HepG2 (cell line): Measurements from ENCODE around the gene HJURP. TPM values are rescaled to one million over a fixed set of nuclear protein-coding genes. Genes with fewer than 3 reads are reported as not detected.

Experiments used
- ATAC-seq: fragments of 200-7000 bp; cut with Tn5 transposase; 3 replicates; pipeline ENCODE4 v1.9.1; 2020; ENCODE audit warnings: mild to moderate bottlenecking, moderate library complexity
- BruUV-seq: library from RNA; stranded (reverse); fragments of 400-500 nt; replicated peaks from 2 replicates; lab custom pipeline; 2021; lab: Mats Ljungman, UMichigan
- CTCF ChIA-PET: fragments of 300-600 bp; formaldehyde crosslinking; extraction: SDS; loops from one replicate; lab custom pipeline; 2021; ENCODE audit warnings: low total read pairs, inconsistent platforms, low intra/inter-chr PET ratio; lab: Yijun Ruan, JAX
- POLR2A ChIA-PET: fragments of 350-600 bp; sonication (Branson Sonifier 250); formaldehyde crosslinking; loops from one replicate; lab custom pipeline; 2020; ENCODE audit warnings: antibody characterized with exemption, inconsistent platforms; lab: Yijun Ruan, JAX
- DNase-seq: peaks from one replicate; pipeline ENCODE4 v3.0.0-alpha.2; 2015; ENCODE audit warnings: low spot score
- FAIRE-seq: peaks from 3 replicates; lab custom pipeline; 2011; peaks lifted over from hg19 to GRCh38; lab: Jason Lieb, UNC
- H2AFZ ChIP-seq: one replicate; pipeline ENCODE4 v1.6.1; 2011; ENCODE audit warnings: low read length, inconsistent platforms
- H3K27ac ChIP-seq: fragments of 300-600 bp; 3 replicates; pipeline ENCODE4 v1.8.0; 2011; ENCODE audit warnings: mixed run types, mild to moderate bottlenecking, mixed read lengths, low read length, inconsistent platforms; ENCODE audit not compliant: insufficient read depth; ENCODE audit errors: extremely low read length
- H3K27me3 ChIP-seq, 2 experiments: fragments of 200-600 bp in 1 of 2; 2 replicates in 1 of 2; 3 replicates in 1 of 2; pipeline versions ENCODE4 v1.6.0 to v1.8.0; 2011; ENCODE audit warnings: low read length in 2 of 2, mild to moderate bottlenecking in 2 of 2, moderate library complexity in 2 of 2, inconsistent platforms in 1 of 2; ENCODE audit not compliant: insufficient read depth in 2 of 2, control insufficient read depth in 1 of 2
- H3K36me3 ChIP-seq, 2 experiments: fragments of 200-600 bp in 1 of 2; replicated peaks in 1 of 2; 2 replicates in 1 of 2; 3 replicates in 1 of 2; pipeline versions ENCODE4 v1.5.1 to v1.8.0; 2011; ENCODE audit warnings: low read length in 2 of 2, inconsistent platforms in 1 of 2; ENCODE audit not compliant: insufficient read depth in 2 of 2, control insufficient read depth in 1 of 2
- H3K4me1 ChIP-seq: 2 replicates; pipeline ENCODE4 v1.5.1; 2012; ENCODE audit warnings: low read length, inconsistent platforms; ENCODE audit not compliant: insufficient read depth
- H3K4me2 ChIP-seq: 2 replicates; pipeline ENCODE4 v1.6.0; 2011; ENCODE audit warnings: low read depth, low read length, inconsistent platforms
- H3K4me3 ChIP-seq, 3 experiments: fragments of 200-600 bp in 1 of 3; sonication (generic), shearing (Covaris generic) in 1 of 3; replicated peaks in 1 of 3; 2 replicates each; pipeline ENCODE4 v1.5.1; 2011 to 2016; ENCODE audit warnings: low read length in 3 of 3, inconsistent platforms in 2 of 3, low read depth in 2 of 3, mild to moderate bottlenecking in 2 of 3, control low read depth in 1 of 3, mixed read lengths in 1 of 3; ENCODE audit not compliant: insufficient read depth in 1 of 3
- H3K79me2 ChIP-seq: one replicate; pipeline ENCODE4 v1.6.1; 2011; ENCODE audit warnings: low read length, inconsistent platforms; ENCODE audit not compliant: insufficient read depth
- H3K9ac ChIP-seq: 2 replicates; pipeline ENCODE4 v1.6.0; 2011; ENCODE audit warnings: mild to moderate bottlenecking, low read depth, low read length, inconsistent platforms; ENCODE audit not compliant: insufficient read depth
- H3K9me3 ChIP-seq: 2 replicates; pipeline ENCODE4 v1.5.1; 2012; ENCODE audit warnings: mild to moderate bottlenecking, low read length
- H4K20me1 ChIP-seq: 2 replicates; pipeline ENCODE4 v1.6.0; 2011; ENCODE audit warnings: inconsistent platforms, mild to moderate bottlenecking, low read length, moderate library complexity; ENCODE audit not compliant: insufficient read depth
- ZNF580 ChIP-seq: IDR thresholded peaks from 2 replicates; pipeline ENCODE4 v1.6.1; 2016; ENCODE audit warnings: low read depth, borderline replicate concordance
- WGBS: methylation state at CpG from one replicate; pipeline ENCODE4 v1.1.6; 2017; ENCODE audit warnings: low lambda C conversion rate; 5-methylcytosine and 5-hydroxymethylcytosine counted together
- in situ Hi-C: cut with HindIII; loops from 2 replicates; pipeline ENCODE4 v1.10.0; 2017; ENCODE audit warnings: low pct_unique_long_range_greater_than_20kb; ENCODE audit not compliant: extremely low pct_ligation_motif_present
- intact Hi-C: fragments of 100-400 bp; cut with micrococcal nuclease; formaldehyde crosslinking; loops from one replicate; pipeline ENCODE4 v1.10.0; 2022; ENCODE audit not compliant: unreplicated experiment
- polyA plus RNA-seq, 8 experiments: library from polyadenylated mRNA; depleted of rRNA in 3 of 8; stranded (reverse) in 7 of 8; unstranded in 1 of 8; fragments of >200 nt; fragmentation: Illumina TruSeq in 4 of 8; extraction: Trizol in 4 of 8; gene quantifications; 2 replicates each; pipeline versions ENCODE4 v1.2.1 to v1.2.3, GENCODE V29; 2011 to 2016; ENCODE audit warnings: low read depth in 4 of 8, missing spikeins in 1 of 8, mixed read lengths in 1 of 8; ENCODE audit not compliant: insufficient read depth in 1 of 8
- total RNA-seq, 5 experiments: library from RNA; depleted of rRNA; stranded (reverse); fragments of >200 nt; fragmentation: Illumina TruSeq; extraction: Trizol; gene quantifications; 2 replicates each; pipeline ENCODE4 v1.2.3, GENCODE V29; 2016; ENCODE audit warnings: low read depth in 1 of 5
- TF ChIP-seq, protein P1 (sequence below): sonication (generic); formaldehyde crosslinking; IDR thresholded peaks from 2 replicates; pipeline ENCODE4 v1.5.1; 2020; ENCODE audit warnings: mild to moderate bottlenecking, missing genetic modification reagents, moderate library complexity

HJURP gene
- total and polyA plus RNA-seq, 2 of the 13 experiments (the other 11 are each of a cell fraction or from before 2014, with no cell fraction given): 36.3 to 43.9 TPM

GRCh38 chr2:233795735-233796171 lies 58.6 kb downstream of the HJURP start:
- no peak overlapping the region for H3K4me3 ChIP-seq
- H3K27ac ChIP-seq: no peak overlapping the region
- peaks cover 14% of the 10 kb centered on the region; the same call in 1 of the 2 replicates for H3K4me1 ChIP-seq
- FAIRE-seq: no peak
- in situ Hi-C loops: no loop called here
- no peaks in the 10 kb centered on the region for H4K20me1 ChIP-seq
- no peaks in the 10 kb centered on the region for H3K9me3 ChIP-seq
- ChIA-PET CTCF (no interaction called here), POLR2A (no interaction called here)
- H3K4me2 ChIP-seq: no peak overlapping the region
- ATAC-seq: no peak
- intact Hi-C loops: no loop called here
- WGBS: 71% methylated on average over 5 of the region's 13 CpGs
- no TSS peak for BruUV-seq
- no peak overlapping the region for H2AFZ ChIP-seq
- no peak overlapping the region for H3K9ac ChIP-seq
- H3K27me3 ChIP-seq: peaks cover 5 to 68% of the 10 kb centered on the region in 2 experiments; a peak in 3 of 5 replicates
- no peaks in the 10 kb centered on the region for H3K36me3 ChIP-seq
- TF ChIP-seq ZNF580 (CRISPR knock-in tag): no peak
- TF ChIP-seq, protein P1, sequence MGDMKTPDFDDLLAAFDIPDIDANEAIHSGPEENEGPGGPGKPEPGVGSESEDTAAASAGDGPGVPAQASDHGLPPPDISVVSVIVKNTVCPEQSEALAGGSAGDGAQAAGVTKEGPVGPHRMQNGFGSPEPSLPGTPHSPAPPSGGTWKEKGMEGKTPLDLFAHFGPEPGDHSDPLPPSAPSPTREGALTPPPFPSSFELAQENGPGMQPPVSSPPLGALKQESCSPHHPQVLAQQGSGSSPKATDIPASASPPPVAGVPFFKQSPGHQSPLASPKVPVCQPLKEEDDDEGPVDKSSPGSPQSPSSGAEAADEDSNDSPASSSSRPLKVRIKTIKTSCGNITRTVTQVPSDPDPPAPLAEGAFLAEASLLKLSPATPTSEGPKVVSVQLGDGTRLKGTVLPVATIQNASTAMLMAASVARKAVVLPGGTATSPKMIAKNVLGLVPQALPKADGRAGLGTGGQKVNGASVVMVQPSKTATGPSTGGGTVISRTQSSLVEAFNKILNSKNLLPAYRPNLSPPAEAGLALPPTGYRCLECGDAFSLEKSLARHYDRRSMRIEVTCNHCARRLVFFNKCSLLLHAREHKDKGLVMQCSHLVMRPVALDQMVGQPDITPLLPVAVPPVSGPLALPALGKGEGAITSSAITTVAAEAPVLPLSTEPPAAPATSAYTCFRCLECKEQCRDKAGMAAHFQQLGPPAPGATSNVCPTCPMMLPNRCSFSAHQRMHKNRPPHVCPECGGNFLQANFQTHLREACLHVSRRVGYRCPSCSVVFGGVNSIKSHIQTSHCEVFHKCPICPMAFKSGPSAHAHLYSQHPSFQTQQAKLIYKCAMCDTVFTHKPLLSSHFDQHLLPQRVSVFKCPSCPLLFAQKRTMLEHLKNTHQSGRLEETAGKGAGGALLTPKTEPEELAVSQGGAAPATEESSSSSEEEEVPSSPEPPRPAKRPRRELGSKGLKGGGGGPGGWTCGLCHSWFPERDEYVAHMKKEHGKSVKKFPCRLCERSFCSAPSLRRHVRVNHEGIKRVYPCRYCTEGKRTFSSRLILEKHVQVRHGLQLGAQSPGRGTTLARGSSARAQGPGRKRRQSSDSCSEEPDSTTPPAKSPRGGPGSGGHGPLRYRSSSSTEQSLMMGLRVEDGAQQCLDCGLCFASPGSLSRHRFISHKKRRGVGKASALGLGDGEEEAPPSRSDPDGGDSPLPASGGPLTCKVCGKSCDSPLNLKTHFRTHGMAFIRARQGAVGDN (CRISPR knock-in tag): 0 out of 2 replicates have a peak, but pooled peaks have one; percentile 16
- no peaks in the 10 kb centered on the region for H3K79me2 ChIP-seq
- DNase-seq: no peak
